ENCODE data around the gene SORCS3. TPM values are rescaled to one million over a fixed set of nuclear protein-coding genes. Genes with fewer than 3 reads are reported as not detected.

Gene SORCS3
- total RNA-seq, 1 experiment from 2014 or later, result not detected

- CTCF ChIA-PET, result no interaction called here
- no peak overlapping the region for H3K4me3 ChIP-seq
- DNase-seq, result no peak
Observed at GRCh38 chr10:104681485-104681884, 40.4 kb downstream of the SORCS3 start.

DNA sequence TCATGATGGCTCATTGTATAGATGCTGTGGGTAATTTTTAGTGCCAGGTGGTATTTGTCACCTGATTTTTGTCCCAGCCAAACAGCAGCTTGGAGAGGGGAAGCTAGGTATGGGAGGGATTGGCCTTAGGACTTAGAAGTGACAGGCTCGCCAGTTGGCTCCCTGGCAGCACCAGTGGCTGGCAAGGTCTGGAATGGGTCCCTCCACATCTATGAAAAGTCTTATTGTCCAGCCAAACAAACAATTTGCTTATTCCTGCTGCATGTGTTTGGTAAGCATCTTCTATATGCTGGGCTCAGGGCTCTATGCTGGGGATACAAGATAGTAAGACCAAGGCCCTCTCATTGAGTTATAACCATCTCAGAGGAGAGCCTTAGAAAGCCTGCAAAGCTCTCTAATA is 42.5 kb downstream of the SORCS3 start:
- no peak for DNase-seq
- H2AFZ ChIP-seq, result no peak overlapping the region
- H3K9me3 ChIP-seq (ENCODE audit: insufficient read depth, low read depth), result no peaks in the 10 kb centered on the region
- H3K36me3 ChIP-seq (ENCODE audit: low read depth), result no peaks in the 10 kb centered on the region
- no TSS peak for BruUV-seq (replicated peaks)
- ChIA-PET POLR2A (ENCODE audit: unreplicated experiment) (no interaction called here), CTCF (no interaction called here)
- H3K79me2 ChIP-seq (ENCODE audit: low read depth), result no peaks in the 10 kb centered on the region
- TF ChIP-seq EZH2 (IDR thresholded peaks at IDR 0.05; ENCODE audit: low read depth) (no peak), CTCF (conservative IDR thresholded peaks at IDR 0.05) (no peak)
- no peaks in the 10 kb centered on the region for H3K27me3 ChIP-seq (ENCODE audit: insufficient read depth, low read depth)
- H3F3A ChIP-seq (ENCODE audit: insufficient read depth, low read depth), result no peaks in the 10 kb centered on the region
- H3K4me2 ChIP-seq, result no peak overlapping the region
- intact Hi-C loops (cut with micrococcal nuclease; ENCODE audit: unreplicated experiment), result no loop called here
- H3K9me2 ChIP-seq (ENCODE audit: insufficient read depth), result no peaks in the 10 kb centered on the region
- no peak overlapping the region for H3K27ac ChIP-seq
- H4K20me1 ChIP-seq (ENCODE audit: insufficient read depth), result no peaks in the 10 kb centered on the region
- H3K4me3 ChIP-seq, result no peak overlapping the region
- no peaks in the 10 kb centered on the region for H3K4me1 ChIP-seq (replicated peaks; ENCODE audit: insufficient read depth)

More at GRCh38 chr10:104681485-104681884, 40.4 kb downstream of the SORCS3 start:
- no peak overlapping the region for H3K27ac ChIP-seq
- no peaks in the 10 kb centered on the region for H3K9me2 ChIP-seq (ENCODE audit: insufficient read depth)
- H3K79me2 ChIP-seq (ENCODE audit: low read depth), result no peaks in the 10 kb centered on the region
- intact Hi-C loops (cut with micrococcal nuclease; ENCODE audit: unreplicated experiment), result no loop called here
- no peak overlapping the region for H3K4me2 ChIP-seq
- no peaks in the 10 kb centered on the region for H3F3A ChIP-seq (ENCODE audit: insufficient read depth, low read depth)
- H4K20me1 ChIP-seq (ENCODE audit: insufficient read depth), result no peaks in the 10 kb centered on the region
- H3K4me1 ChIP-seq (replicated peaks; ENCODE audit: insufficient read depth), result no peaks in the 10 kb centered on the region
- BruUV-seq (replicated peaks), result no TSS peak
- TF ChIP-seq EZH2 (IDR thresholded peaks at IDR 0.05; ENCODE audit: low read depth) (no peak), CTCF (conservative IDR thresholded peaks at IDR 0.05) (no peak)
- no peak overlapping the region for H2AFZ ChIP-seq
- H3K36me3 ChIP-seq (ENCODE audit: low read depth), result no peaks in the 10 kb centered on the region
- H3K27me3 ChIP-seq (ENCODE audit: insufficient read depth, low read depth), result no peaks in the 10 kb centered on the region
- POLR2A ChIA-PET (ENCODE audit: unreplicated experiment), result no interaction called here
- no peaks in the 10 kb centered on the region for H3K9me3 ChIP-seq (ENCODE audit: insufficient read depth, low read depth)

GRCh38 chr10:104686829-104687228 is 45.7 kb downstream of the SORCS3 start:
- Histone ChIP-seq H2AFZ (no peak overlapping the region), H3K9me3 (ENCODE audit: insufficient read depth, low read depth) (no peaks in the 10 kb centered on the region), H3K27ac (no peak overlapping the region), H3K4me1 (replicated peaks; ENCODE audit: insufficient read depth) (no peaks in the 10 kb centered on the region), H3K4me2 (no peak overlapping the region), H3K9me2 (ENCODE audit: insufficient read depth) (no peaks in the 10 kb centered on the region), H3K27me3 (ENCODE audit: insufficient read depth, low read depth) (no peaks in the 10 kb centered on the region), H3K79me2 (ENCODE audit: low read depth) (no peaks in the 10 kb centered on the region), H3K36me3 (ENCODE audit: low read depth) (no peaks in the 10 kb centered on the region), H3K4me3 (no peak overlapping the region), H3F3A (ENCODE audit: insufficient read depth, low read depth) (no peaks in the 10 kb centered on the region), H4K20me1 (ENCODE audit: insufficient read depth) (no peaks in the 10 kb centered on the region)
- no peak for DNase-seq
- ChIA-PET POLR2A (ENCODE audit: unreplicated experiment) (no interaction called here), CTCF (no interaction called here)
- no TSS peak for BruUV-seq (replicated peaks)
- no peak for TF ChIP-seq EZH2 (IDR thresholded peaks at IDR 0.05; ENCODE audit: low read depth)
- TF ChIP-seq CTCF (conservative IDR thresholded peaks at IDR 0.05), result no peak
- intact Hi-C loops (cut with micrococcal nuclease; ENCODE audit: unreplicated experiment), result no loop called here
